HUDEP-2 (cell line): Measurements from ENCODE around the gene ADGRL3.
"Not testable (repeated sequence)": the region's sequence is repeated elsewhere in the genome, so short reads cannot be mapped to it uniquely, and the experiment has no call there.

Experiments
- DNase-seq, 76 experiments: peaks; one replicate each; lab custom pipeline; 2025; ENCODE audit not compliant: unreplicated experiment in 76 of 76; lab: John Stamatoyannopoulos, UW

Gene ADGRL3

GRCh38 chr4:61596606-61597340 is 396.6 kb downstream of the ADGRL3 start:
- DNase-seq: no peak

- no peak for DNase-seq
These were observed 403.0 kb downstream of the ADGRL3 start for GRCh38 chr4:61603086-61603485.

GRCh38 chr4:61604054-61604453 is 403.9 kb downstream of the ADGRL3 start:
- no peak for DNase-seq

- no peak for DNase-seq
These were observed 405.9 kb downstream of the ADGRL3 start for GRCh38 chr4:61605984-61606383.

- DNase-seq: no peak
These were observed 414.1 kb downstream of the ADGRL3 start for GRCh38 chr4:61614231-61614630.

- peak in 2 of 76 experiments; percentile 1 to 5 for DNase-seq
These were observed 419.4 kb downstream of the ADGRL3 start for GRCh38 chr4:61619528-61619927.

- DNase-seq: no peak
These were observed 428.2 kb downstream of the ADGRL3 start for GRCh38 chr4:61628282-61628681.

GRCh38 chr4:61628727-61629126 is 428.6 kb downstream of the ADGRL3 start:
- no peak for DNase-seq

- no peak for DNase-seq
These were observed 430.4 kb downstream of the ADGRL3 start for GRCh38 chr4:61630548-61630947.

- DNase-seq: no peak
These were observed 438.5 kb downstream of the ADGRL3 start for GRCh38 chr4:61638591-61638990.

- not testable (repeated sequence) for DNase-seq
These were observed 446.7 kb downstream of the ADGRL3 start for GRCh38 chr4:61646746-61647350.

GRCh38 chr4:61648264-61648663 is 448.1 kb downstream of the ADGRL3 start:
- no peak for DNase-seq

- no peak for DNase-seq
These were observed 456.9 kb downstream of the ADGRL3 start for GRCh38 chr4:61657016-61657415.

GRCh38 chr4:61661960-61662359 is 461.8 kb downstream of the ADGRL3 start:
- no peak for DNase-seq

GRCh38 chr4:61662362-61662761 is 462.2 kb downstream of the ADGRL3 start:
- no peak for DNase-seq

- DNase-seq: no peak
These were observed 463.2 kb downstream of the ADGRL3 start for GRCh38 chr4:61663310-61663709.

- no peak for DNase-seq
These were observed 465.5 kb downstream of the ADGRL3 start for GRCh38 chr4:61665649-61666048.

GRCh38 chr4:61666244-61666643 is 466.1 kb downstream of the ADGRL3 start:
- no peak for DNase-seq

GRCh38 chr4:61671599-61671998 is 471.5 kb downstream of the ADGRL3 start:
- DNase-seq: no peak

- DNase-seq: no peak
These were observed 475.3 kb downstream of the ADGRL3 start for GRCh38 chr4:61675464-61675863.

- DNase-seq: no peak
These were observed 478.2 kb downstream of the ADGRL3 start for GRCh38 chr4:61678297-61678696.

GRCh38 chr4:61693520-61693919 is 493.4 kb downstream of the ADGRL3 start:
- DNase-seq: no peak
